ENCODE data around the gene ZNF674.

The ZNF674 gene

GRCh38 chrX:46582325-46582724 lies 37.1 kb upstream of the ZNF674 start:
- no peak overlapping the region for H3K4me3 ChIP-seq (ENCODE audit: low read depth, low read length)
- TF ChIP-seq CTCF (IDR thresholded peaks at IDR 0.05; ENCODE audit: low read depth, low read length), result no peak

GRCh38 chrX:46580613-46581012 lies 35.4 kb upstream of the ZNF674 start:
- no peak for TF ChIP-seq CTCF (IDR thresholded peaks at IDR 0.05; ENCODE audit: low read depth, low read length)
- no peak overlapping the region for H3K4me3 ChIP-seq (ENCODE audit: low read depth, low read length)

- H3K4me3 ChIP-seq (ENCODE audit: low read depth, low read length), result no peak overlapping the region
- no peak for TF ChIP-seq CTCF (IDR thresholded peaks at IDR 0.05; ENCODE audit: low read depth, low read length)
Observed at GRCh38 chrX:46579250-46579649, 34.0 kb upstream of the ZNF674 start.

GRCh38 chrX:46577221-46578005 lies 32.2 kb upstream of the ZNF674 start:
- TF ChIP-seq CTCF (IDR thresholded peaks at IDR 0.05; ENCODE audit: low read depth, low read length), result no peak
- no peak overlapping the region for H3K4me3 ChIP-seq (ENCODE audit: low read depth, low read length)

- no peak for TF ChIP-seq CTCF (IDR thresholded peaks at IDR 0.05; ENCODE audit: low read depth, low read length)
Observed at GRCh38 chrX:46576458-46576857, 31.2 kb upstream of the ZNF674 start.

GRCh38 chrX:46575991-46576392 lies 30.8 kb upstream of the ZNF674 start:
- no peak for TF ChIP-seq CTCF (IDR thresholded peaks at IDR 0.05; ENCODE audit: low read depth, low read length)
- H3K4me3 ChIP-seq (ENCODE audit: low read depth, low read length), result peak overlapping the region; percentile 61

More at GRCh38 chrX:46576458-46576857, 31.2 kb upstream of the ZNF674 start:
- H3K4me3 ChIP-seq (ENCODE audit: low read depth, low read length), result peak overlapping the region; percentile 61

- H3K4me3 ChIP-seq (ENCODE audit: low read depth, low read length), result peak overlapping the region; percentile 61
- TF ChIP-seq CTCF (IDR thresholded peaks at IDR 0.05; ENCODE audit: low read depth, low read length), result no peak
Observed at GRCh38 chrX:46575586-46575985, 30.4 kb upstream of the ZNF674 start.
